Heart right ventricle (tissue), 16 donors: ENCODE measurements around the gene PTCD1. TPM values are rescaled to one million over a fixed set of nuclear protein-coding genes. Genes with fewer than 3 reads are reported as not detected.
A peak's percentile ranks its signal among the peaks of the same experiment; 100 is the strongest.
"Not testable (repeated sequence)": the region's sequence is repeated elsewhere in the genome, so short reads cannot be mapped to it uniquely, and the experiment has no call there.

Source experiments
- ATAC-seq, 8 donors: fragments of 200-7000 bp; cut with Tn5 transposase; one replicate each; pipeline ENCODE4 v1.9.1; 2020; ENCODE audit warnings: mild to moderate bottlenecking in 8 of 8, moderate library complexity in 8 of 8, moderate number of reproducible peaks in 1 of 8
- DNase-seq, 2 donors: peaks; one replicate each; pipeline ENCODE4 v3.0.0-alpha.2; 2020
- H3K27ac ChIP-seq, 10 donors: fragments of 200-600 bp; sonication (generic) in 2 of 10; one replicate each; pipeline versions ENCODE4 v1.5.0 to v1.8.0; 2020 to 2022; ENCODE audit warnings: mild to moderate bottlenecking in 3 of 10
- H3K27me3 ChIP-seq, 7 donors: fragments of 200-600 bp; one replicate each; pipeline ENCODE4 v1.8.0; 2021 to 2022; ENCODE audit warnings: mild to moderate bottlenecking in 2 of 7
- H3K36me3 ChIP-seq, 9 donors: fragments of 200-600 bp; sonication (generic) in 1 of 9; one replicate each; pipeline versions ENCODE4 v1.5.0 to v1.8.0; 2020 to 2022; ENCODE audit warnings: mild to moderate bottlenecking in 2 of 9
- H3K4me1 ChIP-seq, 9 donors: fragments of 200-600 bp; sonication (generic) in 1 of 9; one replicate each; pipeline versions ENCODE4 v1.5.0 to v1.8.0; 2020 to 2022; ENCODE audit warnings: mild to moderate bottlenecking in 4 of 9
- H3K4me3 ChIP-seq, 10 donors: fragments of 200-600 bp; sonication (generic) in 2 of 10; one replicate each; pipeline versions ENCODE4 v1.5.0 to v1.8.0; 2020 to 2022; ENCODE audit warnings: mild to moderate bottlenecking in 7 of 10, moderate library complexity in 2 of 10
- H3K9me3 ChIP-seq, 11 donors: fragments of 200-600 bp in 10 of 11; sonication (generic) in 2 of 11; one replicate each; pipeline versions ENCODE4 v1.5.0 to v1.8.0; 2013 to 2022; ENCODE audit warnings: mild to moderate bottlenecking in 2 of 11, control low read depth in 1 of 11, moderate library complexity in 1 of 11
- CTCF ChIP-seq, 9 donors: fragments of 200-600 bp; sonication (generic) in 2 of 9; IDR thresholded peaks; one replicate each; pipeline versions ENCODE4 v1.5.0 to v1.8.0; 2021 to 2022; ENCODE audit warnings: antibody characterized with exemption in 9 of 9, mild to moderate bottlenecking in 5 of 9, moderate library complexity in 1 of 9
- WGBS, 2 donors: extraction: QIAGEN DNeasy Blood & Tissue Kit; methylation state at CpG; one replicate each; pipeline ENCODE4 v1.1.7; 2013; ENCODE audit warnings: inconsistent platforms in 1 of 2; 5-methylcytosine and 5-hydroxymethylcytosine counted together
- intact Hi-C, 10 donors: fragments of 100-400 bp; cut with DNase I; formaldehyde crosslinking; loops; one replicate each; pipeline versions ENCODE4 v1.11.1 to v1.14.2; 2022
- polyA plus RNA-seq, 2 donors: library from polyadenylated mRNA; stranded (reverse); fragments of 200-250 nt; gene quantifications; one replicate each; pipeline ENCODE4 v1.2.3, GENCODE V29; 2013
- total RNA-seq, 10 donors: library from RNA; stranded (reverse); fragmentation: NEBNext Ultra II Directional in 3 of 10; extraction: Animal tissue kit (Norgen Biotek cat#: 25700) in 3 of 10; gene quantifications; one replicate each; pipeline versions ENCODE4 v1.2.1 to v1.2.4, GENCODE V29; 2021 to 2023
- donor health status: Arrhythmogenic right ventricular cardiomyopathy.
- donor health status: ischemic (EF 13 %, LVEDD 7.1; RV severe dilation, severe dysfunction).
- donor health status: healthy with polysubstance abuse.
- donor health status: DM: no; HTN: yes; CAD: no.
- donor health status: DM: no; HTN: no; CAD: no.
- donor health status: ischemic (EF 25% LVEDD 6.9; RV normal size, moderate dysfunction).
- donor health status: ischemic (EF 25% LVEDD 5.7; RV mildly dilated, moderate dysfunction).
- donor health status: healthy.
- donor health status: DM: yes; HTN: yes; CAD: no.
- donor health status: Ischemic cardiomyopathy.
- donor health status: ischemic (EF 35%, LVEDD 5.7; RV mildly dilated, moderate dysfunction).
- donor health status: nonischemic (EF 11% LVEDD 7.7; RV severe dilation, severe dysfunction).
- donor health status: DM: yes; HTN: yes; CAD: no.
- donor health status: PGD.
- donor health status: ischemic (EF 29% LVEDD 5.4; RV normal size, mild dysfunction).
- donor health status: nonischemic (EF 23%, LVEDD 6.1; RV moderate dilation, normal function).

PTCD1 gene
- total and polyA plus RNA-seq, 12 donors, result 2.4 to 4.8 (median 3.1) TPM

DNA sequence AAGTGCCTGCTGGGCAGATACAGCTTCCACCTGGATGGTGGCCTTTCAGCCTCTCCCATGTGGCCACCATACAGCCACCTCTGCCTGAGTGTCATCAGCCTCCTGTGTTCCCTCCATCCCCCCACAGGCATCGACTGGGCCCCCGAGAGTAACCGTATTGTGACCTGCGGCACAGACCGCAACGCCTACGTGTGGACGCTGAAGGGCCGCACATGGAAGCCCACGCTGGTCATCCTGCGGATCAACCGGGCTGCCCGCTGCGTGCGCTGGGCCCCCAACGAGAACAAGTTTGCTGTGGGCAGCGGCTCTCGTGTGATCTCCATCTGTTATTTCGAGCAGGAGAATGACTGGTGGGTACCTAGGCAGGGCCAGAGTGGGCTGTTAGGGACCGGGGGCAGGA, 50.7 kb downstream of the PTCD1 start:
- TF ChIP-seq CTCF (IDR thresholded peaks at IDR 0.05), result no peak
- intact Hi-C loops, result no loop called here
- 95 to 96% methylated on average over 20 of the region's 20 CpGs for WGBS, 2 donors
- no peak for DNase-seq
- Histone ChIP-seq H3K36me3 (peaks cover 0 to 92% (median 29%) of the 10 kb centered on the region in 9 donors), H3K4me3 (no peak overlapping the region), H3K9me3 (no peaks in the 10 kb centered on the region), H3K27ac (no peak overlapping the region), H3K27me3 (no peaks in the 10 kb centered on the region), H3K4me1 (peaks cover 3 to 33% (median 10%) of the 10 kb centered on the region in 9 donors)
- no peak for ATAC-seq

- H3K9me3 ChIP-seq, intact Hi-C loops, H3K4me3 ChIP-seq, DNase-seq, H3K27me3 ChIP-seq, H3K27ac ChIP-seq, ATAC-seq: not testable (repeated sequence)
- Histone ChIP-seq H3K36me3 (peaks cover 0 to 89% (median 29%) of the 10 kb centered on the region in 9 donors), H3K4me1 (peaks cover 0 to 32% (median 3%) of the 10 kb centered on the region in 9 donors)
- WGBS, 2 donors, result 95 to 98% methylated on average over 14 of the region's 14 CpGs
These were observed 51.4 kb downstream of the PTCD1 start for GRCh38 chr7:99387239-99387635.

DNA sequence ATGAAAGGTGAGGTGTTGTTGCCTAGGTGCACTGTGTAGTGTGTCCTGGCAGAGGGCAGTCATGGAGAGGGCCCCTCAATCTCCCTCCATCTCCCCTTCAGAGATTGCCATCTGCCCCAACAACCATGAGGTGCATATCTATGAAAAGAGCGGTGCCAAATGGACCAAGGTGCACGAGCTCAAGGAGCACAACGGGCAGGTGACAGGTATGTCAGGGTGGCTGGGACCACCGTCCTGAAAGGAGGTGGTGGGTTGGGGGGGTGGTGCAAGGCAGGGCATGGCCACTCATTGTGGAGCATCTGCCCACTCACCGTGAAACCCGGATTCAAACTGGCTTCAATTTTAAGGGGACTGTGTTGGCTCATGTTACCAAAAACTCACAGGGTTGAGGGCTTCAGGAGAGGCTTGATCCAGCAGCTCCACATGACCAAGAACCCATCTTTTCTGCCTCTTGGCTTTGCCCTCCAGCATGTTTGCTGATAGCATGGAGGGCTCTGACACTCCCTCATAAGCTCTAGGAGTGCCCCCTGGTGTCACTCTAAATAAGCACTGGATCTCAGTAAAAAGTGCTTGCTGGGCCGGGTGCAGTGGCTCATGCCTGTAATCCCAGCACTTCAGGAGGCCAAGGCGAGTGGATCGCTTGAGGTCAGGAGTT, 51.9 kb downstream of the PTCD1 start:
- Histone ChIP-seq H3K27me3 (no peaks in the 10 kb centered on the region), H3K9me3 (no peaks in the 10 kb centered on the region), H3K27ac (no peak overlapping the region), H3K4me3 (no peak overlapping the region), H3K36me3 (peaks cover 0 to 89% (median 29%) of the 10 kb centered on the region in 9 donors), H3K4me1 (peaks cover 0 to 32% (median 4%) of the 10 kb centered on the region in 9 donors)
- TF ChIP-seq CTCF (IDR thresholded peaks at IDR 0.05), result peak in 6 of 9 donors; percentile 19 to 49 (median 31)
- WGBS, 2 donors, result 86 to 95% methylated on average over 9 of the region's 9 CpGs
- ATAC-seq (peak in 1 of 8 donors; percentile 13), DNase-seq (no peak)
- intact Hi-C loops, result no loop called here

GRCh38 chr7:99385564-99385963, 53.0 kb downstream of the PTCD1 start:
- no peaks in the 10 kb centered on the region for H3K27me3 ChIP-seq
- DNase-seq (no peak), ATAC-seq (no peak)
- peaks cover 6 to 42% (median 15%) of the 10 kb centered on the region in 9 donors for H3K4me1 ChIP-seq
- TF ChIP-seq CTCF (IDR thresholded peaks at IDR 0.05), result no peak
- 86% methylated on average over 8 of the region's 8 CpGs for WGBS, 2 donors
- H3K27ac ChIP-seq, result peak overlapping the region in 1 of 10 donors; percentile 35
- no peak overlapping the region for H3K4me3 ChIP-seq
- intact Hi-C loops, result no loop called here
- peaks cover 0 to 87% (median 25%) of the 10 kb centered on the region in 9 donors for H3K36me3 ChIP-seq
- no peaks in the 10 kb centered on the region for H3K9me3 ChIP-seq

- intact Hi-C loops, result no loop called here
- Histone ChIP-seq H3K9me3 (no peaks in the 10 kb centered on the region), H3K36me3 (peaks cover 0 to 78% (median 17%) of the 10 kb centered on the region in 9 donors), H3K4me1 (peaks cover 14 to 53% (median 26%) of the 10 kb centered on the region in 9 donors), H3K27ac (no peak overlapping the region), H3K4me3 (no peak overlapping the region), H3K27me3 (no peaks in the 10 kb centered on the region)
- no peak for TF ChIP-seq CTCF (IDR thresholded peaks at IDR 0.05)
- ATAC-seq (no peak), DNase-seq (no peak)
- 86 to 93% methylated on average over 4 of the region's 4 CpGs for WGBS, 2 donors
These were observed 54.1 kb downstream of the PTCD1 start for GRCh38 chr7:99384523-99384922.
